ENCODE data around the gene CLIP2.

DNA sequence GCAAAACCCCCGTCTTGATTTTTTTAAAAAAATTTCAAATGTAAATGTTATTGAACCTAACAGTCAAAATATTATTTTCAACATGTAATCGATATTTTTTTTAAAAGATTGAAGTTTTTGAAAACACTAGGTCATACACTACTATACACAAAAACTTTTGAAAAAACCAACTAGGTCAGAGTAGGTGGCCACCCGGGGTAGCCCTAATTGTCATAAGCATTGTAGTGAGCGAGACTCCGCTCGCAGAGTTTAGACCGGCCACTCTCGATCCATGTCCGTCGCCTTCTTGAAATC, 35.4 kb upstream of the CLIP2 start:
- TF ChIP-seq EP300 (IDR thresholded peaks at IDR 0.05; ENCODE audit: low read depth) (no peak), POLR2A (IDR thresholded peaks at IDR 0.05) (no peak), POLR2AphosphoS5 (IDR thresholded peaks at IDR 0.05) (no peak)
- TF ChIP-seq, protein P1, sequence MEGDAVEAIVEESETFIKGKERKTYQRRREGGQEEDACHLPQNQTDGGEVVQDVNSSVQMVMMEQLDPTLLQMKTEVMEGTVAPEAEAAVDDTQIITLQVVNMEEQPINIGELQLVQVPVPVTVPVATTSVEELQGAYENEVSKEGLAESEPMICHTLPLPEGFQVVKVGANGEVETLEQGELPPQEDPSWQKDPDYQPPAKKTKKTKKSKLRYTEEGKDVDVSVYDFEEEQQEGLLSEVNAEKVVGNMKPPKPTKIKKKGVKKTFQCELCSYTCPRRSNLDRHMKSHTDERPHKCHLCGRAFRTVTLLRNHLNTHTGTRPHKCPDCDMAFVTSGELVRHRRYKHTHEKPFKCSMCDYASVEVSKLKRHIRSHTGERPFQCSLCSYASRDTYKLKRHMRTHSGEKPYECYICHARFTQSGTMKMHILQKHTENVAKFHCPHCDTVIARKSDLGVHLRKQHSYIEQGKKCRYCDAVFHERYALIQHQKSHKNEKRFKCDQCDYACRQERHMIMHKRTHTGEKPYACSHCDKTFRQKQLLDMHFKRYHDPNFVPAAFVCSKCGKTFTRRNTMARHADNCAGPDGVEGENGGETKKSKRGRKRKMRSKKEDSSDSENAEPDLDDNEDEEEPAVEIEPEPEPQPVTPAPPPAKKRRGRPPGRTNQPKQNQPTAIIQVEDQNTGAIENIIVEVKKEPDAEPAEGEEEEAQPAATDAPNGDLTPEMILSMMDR (IDR thresholded peaks at IDR 0.05): no peak

Measured in transverse colon (tissue), 4 donors.